ENCODE measurements around the gene VOPP1. TPM values are rescaled to one million over a fixed set of nuclear protein-coding genes. Genes with fewer than 3 reads are reported as not detected.

VOPP1 gene
- total and polyA plus RNA-seq, 9 of the 15 experiments (the other 6 are each of a cell fraction or from before 2014, with no cell fraction given) = 8.2 to 45.8 (median 31.2) TPM

DNA sequence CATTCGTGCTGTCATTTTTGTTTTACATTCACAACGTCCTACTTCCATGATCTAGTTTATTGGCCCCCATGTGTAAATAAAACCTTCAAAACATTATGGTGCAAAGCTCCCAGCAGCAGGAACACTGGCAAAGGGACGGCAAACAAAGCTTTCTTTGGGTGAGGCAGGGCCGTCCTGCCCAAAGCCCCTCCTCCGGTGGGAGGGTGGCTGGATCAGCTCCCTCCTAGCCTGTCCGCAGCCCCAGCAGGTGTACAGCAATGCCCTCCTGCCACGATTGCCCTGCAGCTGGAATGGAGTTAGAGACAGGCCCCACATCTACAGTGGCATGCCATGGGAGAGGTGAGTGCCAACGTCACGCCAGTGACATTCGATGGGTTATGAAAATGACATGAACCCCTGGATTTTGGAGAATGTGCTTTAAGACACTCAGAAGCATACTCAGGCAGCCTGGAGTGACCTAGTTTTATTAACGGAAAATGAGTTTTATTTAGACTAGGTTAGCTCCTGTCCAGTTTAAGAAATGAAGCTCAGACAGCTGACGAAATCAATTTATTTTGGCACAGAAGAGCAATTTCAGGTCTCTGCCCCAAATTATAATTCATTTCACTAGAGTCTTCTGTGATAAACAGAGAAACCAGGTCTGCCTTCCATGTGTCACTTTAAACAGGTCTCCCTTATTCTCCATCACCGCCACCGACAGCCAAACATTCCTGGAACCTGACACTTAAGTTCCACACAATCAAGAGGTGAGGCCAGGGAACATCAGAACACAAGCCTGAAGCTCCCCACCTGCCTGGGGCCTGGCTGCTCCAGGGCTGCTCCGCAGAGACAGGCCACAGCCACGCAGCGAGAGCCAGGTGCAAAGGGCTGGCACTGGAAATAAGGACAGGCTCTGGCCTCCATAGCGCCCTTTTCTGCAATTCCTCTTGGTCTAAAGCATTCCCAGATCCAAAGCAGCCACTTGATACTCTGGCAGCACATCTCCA, 50.1 kb downstream of the VOPP1 start (continued):
- TF ChIP-seq, protein P1, sequence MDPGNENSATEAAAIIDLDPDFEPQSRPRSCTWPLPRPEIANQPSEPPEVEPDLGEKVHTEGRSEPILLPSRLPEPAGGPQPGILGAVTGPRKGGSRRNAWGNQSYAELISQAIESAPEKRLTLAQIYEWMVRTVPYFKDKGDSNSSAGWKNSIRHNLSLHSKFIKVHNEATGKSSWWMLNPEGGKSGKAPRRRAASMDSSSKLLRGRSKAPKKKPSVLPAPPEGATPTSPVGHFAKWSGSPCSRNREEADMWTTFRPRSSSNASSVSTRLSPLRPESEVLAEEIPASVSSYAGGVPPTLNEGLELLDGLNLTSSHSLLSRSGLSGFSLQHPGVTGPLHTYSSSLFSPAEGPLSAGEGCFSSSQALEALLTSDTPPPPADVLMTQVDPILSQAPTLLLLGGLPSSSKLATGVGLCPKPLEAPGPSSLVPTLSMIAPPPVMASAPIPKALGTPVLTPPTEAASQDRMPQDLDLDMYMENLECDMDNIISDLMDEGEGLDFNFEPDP (CRISPR knock-in tag; IDR thresholded peaks at IDR 0.05) = no peak
- TF ChIP-seq SNRNP70 (optimal IDR thresholded peaks at IDR 0.05; ENCODE audit: low read depth, low read length) = no peak

DNA sequence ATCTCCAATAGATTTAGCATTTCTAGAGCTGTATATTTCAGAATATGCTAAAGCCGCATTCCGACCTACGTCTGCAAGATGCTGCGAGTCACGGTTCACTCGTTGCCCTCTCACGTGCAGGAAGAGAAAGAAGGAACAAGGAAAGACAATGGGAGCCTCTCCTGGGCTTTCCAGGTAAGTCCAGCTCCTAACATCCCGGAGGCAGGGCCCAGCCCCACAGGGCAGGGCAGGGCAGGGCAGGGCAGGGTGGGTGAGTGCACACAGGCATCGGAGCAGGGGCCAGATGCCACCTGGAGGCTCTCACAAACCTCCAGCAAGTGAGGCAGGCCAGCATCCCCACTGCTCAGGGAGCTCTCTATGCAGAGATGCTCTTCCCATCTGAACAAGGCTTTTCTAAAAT, 50.8 kb downstream of the VOPP1 start:
- no peak for DNase-seq (ENCODE audit: extremely low read depth in 1 of 4, low spot score in 3 of 4)
- in situ Hi-C loops (cut with MboI) = no loop called here
- 86% methylated on average over 9 of the region's 9 CpGs for WGBS (ENCODE audit: insufficient coverage, low coverage, missing lambda C conversion rate)
- no peak overlapping the region for H3K4me3 ChIP-seq
- H3K27ac ChIP-seq (ENCODE audit: extremely low read depth, low read depth, low read length) = no peak overlapping the region
- ChIA-PET POLR2A (interaction anchor here (0.6 kb wide), 1 partner anchor 131 kb away, joined by 3 read pairs; no protein-coding TSS in a partner anchor), CTCF (ENCODE audit: low intra/inter-chr PET ratio) (no interaction called here)
- no peaks in the 10 kb centered on the region for H3K79me2 ChIP-seq (ENCODE audit: control insufficient read depth, insufficient read depth, low read length)
- H3K36me3 ChIP-seq (ENCODE audit: control insufficient read depth, insufficient read depth, low read length) = peaks cover 19% of the 10 kb centered on the region; the same call in 2 of the 3 replicates
- no peak overlapping the region for H3K9ac ChIP-seq (ENCODE audit: insufficient read depth in 1 of 2, low read depth in 2 of 2, low read length in 2 of 2)
- no peaks in the 10 kb centered on the region for H4K20me1 ChIP-seq (replicated peaks; ENCODE audit: control insufficient read depth, insufficient read depth, low read length)
- H2AFZ ChIP-seq (ENCODE audit: low read depth, low read length) = no peak overlapping the region
- no TSS peak for BruUV-seq (replicated peaks)
- no peak overlapping the region for H3K4me2 ChIP-seq (ENCODE audit: insufficient read depth, low read length)
- FAIRE-seq = no peak
- intact Hi-C loops (cut with micrococcal nuclease) = no loop called here
- H3K9me1 ChIP-seq (ENCODE audit: control insufficient read depth, insufficient read depth, low read length) = no peaks in the 10 kb centered on the region
- ATAC-seq = no peak
- 0 out of 5 replicates have a peak, but pooled peaks cover 0 to 3% of the 10 kb centered on the region in 2 experiments for H3K4me1 ChIP-seq (replicated peaks in 1 of 2; ENCODE audit: control insufficient read depth in 2 of 2, insufficient read depth in 2 of 2, low read length in 2 of 2)
- H3K9me3 ChIP-seq (replicated peaks; ENCODE audit: control insufficient read depth, insufficient read depth, low read depth, low read length) = no peaks in the 10 kb centered on the region
- no peaks in the 10 kb centered on the region for H3K27me3 ChIP-seq (ENCODE audit: control insufficient read depth in 2 of 2, insufficient read depth in 2 of 2, low read length in 2 of 2)
- TF ChIP-seq CREM (IDR thresholded peaks at IDR 0.05; ENCODE audit: low read depth) (no peak), ZNF780A (CRISPR knock-in tag; IDR thresholded peaks at IDR 0.05) (no peak), ZNF695 (CRISPR knock-in tag; IDR thresholded peaks at IDR 0.05) (no peak), RAD51 (IDR thresholded peaks at IDR 0.05; ENCODE audit: borderline replicate concordance, low read depth) (no peak), SUPT5H (IDR thresholded peaks at IDR 0.05) (no peak), L3MBTL2 (IDR thresholded peaks at IDR 0.05) (no peak), ZFP1 (CRISPR knock-in tag; IDR thresholded peaks at IDR 0.05) (no peak), TARDBP (IDR thresholded peaks at IDR 0.05) (no peak), GABPB2 (CRISPR knock-in tag; conservative IDR thresholded peaks at IDR 0.05) (no peak)
- TF ChIP-seq, protein P2, sequence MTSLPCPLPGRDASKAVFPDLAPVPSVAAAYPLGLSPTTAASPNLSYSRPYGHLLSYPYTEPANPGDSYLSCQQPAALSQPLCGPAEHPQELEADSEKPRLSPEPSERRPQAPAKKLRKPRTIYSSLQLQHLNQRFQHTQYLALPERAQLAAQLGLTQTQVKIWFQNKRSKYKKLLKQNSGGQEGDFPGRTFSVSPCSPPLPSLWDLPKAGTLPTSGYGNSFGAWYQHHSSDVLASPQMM (CRISPR knock-in tag; IDR thresholded peaks at IDR 0.05) = no peak
- TF ChIP-seq, protein P3, sequence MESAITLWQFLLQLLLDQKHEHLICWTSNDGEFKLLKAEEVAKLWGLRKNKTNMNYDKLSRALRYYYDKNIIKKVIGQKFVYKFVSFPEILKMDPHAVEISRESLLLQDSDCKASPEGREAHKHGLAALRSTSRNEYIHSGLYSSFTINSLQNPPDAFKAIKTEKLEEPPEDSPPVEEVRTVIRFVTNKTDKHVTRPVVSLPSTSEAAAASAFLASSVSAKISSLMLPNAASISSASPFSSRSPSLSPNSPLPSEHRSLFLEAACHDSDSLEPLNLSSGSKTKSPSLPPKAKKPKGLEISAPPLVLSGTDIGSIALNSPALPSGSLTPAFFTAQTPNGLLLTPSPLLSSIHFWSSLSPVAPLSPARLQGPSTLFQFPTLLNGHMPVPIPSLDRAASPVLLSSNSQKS (CRISPR knock-in tag; IDR thresholded peaks at IDR 0.05) = no peak
- TF ChIP-seq, protein P4, sequence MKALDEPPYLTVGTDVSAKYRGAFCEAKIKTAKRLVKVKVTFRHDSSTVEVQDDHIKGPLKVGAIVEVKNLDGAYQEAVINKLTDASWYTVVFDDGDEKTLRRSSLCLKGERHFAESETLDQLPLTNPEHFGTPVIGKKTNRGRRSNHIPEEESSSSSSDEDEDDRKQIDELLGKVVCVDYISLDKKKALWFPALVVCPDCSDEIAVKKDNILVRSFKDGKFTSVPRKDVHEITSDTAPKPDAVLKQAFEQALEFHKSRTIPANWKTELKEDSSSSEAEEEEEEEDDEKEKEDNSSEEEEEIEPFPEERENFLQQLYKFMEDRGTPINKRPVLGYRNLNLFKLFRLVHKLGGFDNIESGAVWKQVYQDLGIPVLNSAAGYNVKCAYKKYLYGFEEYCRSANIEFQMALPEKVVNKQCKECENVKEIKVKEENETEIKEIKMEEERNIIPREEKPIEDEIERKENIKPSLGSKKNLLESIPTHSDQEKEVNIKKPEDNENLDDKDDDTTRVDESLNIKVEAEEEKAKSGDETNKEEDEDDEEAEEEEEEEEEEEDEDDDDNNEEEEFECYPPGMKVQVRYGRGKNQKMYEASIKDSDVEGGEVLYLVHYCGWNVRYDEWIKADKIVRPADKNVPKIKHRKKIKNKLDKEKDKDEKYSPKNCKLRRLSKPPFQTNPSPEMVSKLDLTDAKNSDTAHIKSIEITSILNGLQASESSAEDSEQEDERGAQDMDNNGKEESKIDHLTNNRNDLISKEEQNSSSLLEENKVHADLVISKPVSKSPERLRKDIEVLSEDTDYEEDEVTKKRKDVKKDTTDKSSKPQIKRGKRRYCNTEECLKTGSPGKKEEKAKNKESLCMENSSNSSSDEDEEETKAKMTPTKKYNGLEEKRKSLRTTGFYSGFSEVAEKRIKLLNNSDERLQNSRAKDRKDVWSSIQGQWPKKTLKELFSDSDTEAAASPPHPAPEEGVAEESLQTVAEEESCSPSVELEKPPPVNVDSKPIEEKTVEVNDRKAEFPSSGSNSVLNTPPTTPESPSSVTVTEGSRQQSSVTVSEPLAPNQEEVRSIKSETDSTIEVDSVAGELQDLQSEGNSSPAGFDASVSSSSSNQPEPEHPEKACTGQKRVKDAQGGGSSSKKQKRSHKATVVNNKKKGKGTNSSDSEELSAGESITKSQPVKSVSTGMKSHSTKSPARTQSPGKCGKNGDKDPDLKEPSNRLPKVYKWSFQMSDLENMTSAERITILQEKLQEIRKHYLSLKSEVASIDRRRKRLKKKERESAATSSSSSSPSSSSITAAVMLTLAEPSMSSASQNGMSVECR (CRISPR knock-in tag; IDR thresholded peaks at IDR 0.05) = no peak
